ENCODE measurements around the gene BMX. TPM values are rescaled to one million over a fixed set of nuclear protein-coding genes. Genes with fewer than 3 reads are reported as not detected.

Gene BMX
- total and polyA plus RNA-seq, 2 donors (not counting 1 experiment from before 2014, with no cell fraction given) = not detected

- CTCF ChIA-PET = no interaction called here
- Histone ChIP-seq H3K9ac (ENCODE audit: low read length) (no peak overlapping the region), H3K79me2 (ENCODE audit: control insufficient read depth, insufficient read depth, low read length) (no peaks in the 10 kb centered on the region), H4K20me1 (ENCODE audit: control insufficient read depth, insufficient read depth, low read length, poor library complexity, severe bottlenecking) (no peaks in the 10 kb centered on the region), H3K27ac (ENCODE audit: low read length in 2 of 2) (no peak overlapping the region), H3K36me3 (replicated peaks in 1 of 2; ENCODE audit: control extremely low read depth in 1 of 2, control insufficient read depth in 1 of 2, extremely low read depth in 1 of 2, insufficient read depth in 2 of 2, low read length in 1 of 2) (no peaks in the 10 kb centered on the region), H3K27me3 (replicated peaks in 1 of 4; ENCODE audit: control extremely low read depth in 1 of 4, control insufficient read depth in 3 of 4, insufficient read depth in 4 of 4, low read length in 3 of 4) (no peaks in the 10 kb centered on the region), H3K4me1 (ENCODE audit: control insufficient read depth in 2 of 2, insufficient read depth in 2 of 2, low read length in 2 of 2) (no peaks in the 10 kb centered on the region), H3K4me3 (ENCODE audit: control extremely low read depth in 1 of 5, extremely low read depth in 1 of 5, insufficient read depth in 1 of 5, low read depth in 2 of 5, low read length in 4 of 5) (no peak overlapping the region), H2AFZ (ENCODE audit: insufficient read depth, low read depth, low read length, poor library complexity, severe bottlenecking) (no peak overlapping the region), H3K9me3 (ENCODE audit: control extremely low read depth in 1 of 3, control insufficient read depth in 2 of 3, insufficient read depth in 1 of 3, low read length in 2 of 3) (no peaks in the 10 kb centered on the region), H3K4me2 (replicated peaks; ENCODE audit: low read depth, low read length, poor library complexity, severe bottlenecking) (no peak overlapping the region)
- peaks cover 5% of the 10 kb centered on the region for H3K27me3 Mint-ChIP-seq
- H3K9me3 Mint-ChIP-seq (ENCODE audit: insufficient read depth) = no peaks in the 10 kb centered on the region
- H3K4me3 Mint-ChIP-seq = no peak overlapping the region
- ATAC-seq (ENCODE audit: low read depth) = no peak
- TF ChIP-seq EZH2 (IDR thresholded peaks at IDR 0.05; ENCODE audit: borderline replicate concordance, insufficient read depth, low read depth, low read length, poor library complexity, severe bottlenecking) = no peak
- no peak for DNase-seq
- intact Hi-C loops (cut with micrococcal nuclease) = no loop called here
- peaks cover 9% of the 10 kb centered on the region for H3K4me1 Mint-ChIP-seq
- POLR2A ChIA-PET = no interaction called here
- no peak overlapping the region for H3K27ac Mint-ChIP-seq
These were observed 35.9 kb upstream of the BMX start for GRCh38 chrX:15464704-15465103.

- CTCF ChIA-PET = interaction anchor here (0.7 to 5.4 kb wide), 2 partner anchors 116 to 162 kb away, joined by 4 to 36 read pairs; no protein-coding TSS in a partner anchor
- intact Hi-C loops (cut with micrococcal nuclease) = no loop called here
- no peak overlapping the region for H3K4me3 ChIP-seq (ENCODE audit: control extremely low read depth in 1 of 5, extremely low read depth in 1 of 5, insufficient read depth in 1 of 5, low read depth in 2 of 5, low read length in 4 of 5)
These were observed 35.3 kb upstream of the BMX start for GRCh38 chrX:15465347-15465746.

More at GRCh38 chrX:15465347-15465746, 35.3 kb upstream of the BMX start:
- Histone ChIP-seq H3K27me3 (replicated peaks in 1 of 4; ENCODE audit: control extremely low read depth in 1 of 4, control insufficient read depth in 3 of 4, insufficient read depth in 4 of 4, low read length in 3 of 4) (no peaks in the 10 kb centered on the region), H3K36me3 (replicated peaks in 1 of 2; ENCODE audit: control extremely low read depth in 1 of 2, control insufficient read depth in 1 of 2, extremely low read depth in 1 of 2, insufficient read depth in 2 of 2, low read length in 1 of 2) (no peaks in the 10 kb centered on the region), H3K79me2 (ENCODE audit: control insufficient read depth, insufficient read depth, low read length) (no peaks in the 10 kb centered on the region), H3K9ac (ENCODE audit: low read length) (no peak overlapping the region), H3K27ac (ENCODE audit: low read length in 2 of 2) (no peak overlapping the region), H2AFZ (ENCODE audit: insufficient read depth, low read depth, low read length, poor library complexity, severe bottlenecking) (no peak overlapping the region), H4K20me1 (ENCODE audit: control insufficient read depth, insufficient read depth, low read length, poor library complexity, severe bottlenecking) (no peaks in the 10 kb centered on the region), H3K9me3 (ENCODE audit: control extremely low read depth in 1 of 3, control insufficient read depth in 2 of 3, insufficient read depth in 1 of 3, low read length in 2 of 3) (no peaks in the 10 kb centered on the region), H3K4me2 (replicated peaks; ENCODE audit: low read depth, low read length, poor library complexity, severe bottlenecking) (no peak overlapping the region), H3K4me1 (ENCODE audit: control insufficient read depth in 2 of 2, insufficient read depth in 2 of 2, low read length in 2 of 2) (no peaks in the 10 kb centered on the region)
- WGBS (ENCODE audit: insufficient coverage) = no CpG with 5 or more reads among the region's 4 CpGs
- Mint-ChIP-seq H3K27me3 (peaks cover 2% of the 10 kb centered on the region), H3K9me3 (ENCODE audit: insufficient read depth) (no peaks in the 10 kb centered on the region), H3K4me3 (peak overlapping the region; percentile 6), H3K27ac (peak overlapping the region; percentile 43), H3K4me1 (peaks cover 9% of the 10 kb centered on the region)
- POLR2A ChIA-PET = no interaction called here
- no peak for TF ChIP-seq CTCF (IDR thresholded peaks at IDR 0.05)
- TF ChIP-seq EZH2 (IDR thresholded peaks at IDR 0.05; ENCODE audit: borderline replicate concordance, insufficient read depth, low read depth, low read length, poor library complexity, severe bottlenecking) = no peak
- peak; percentile 49 for ATAC-seq (ENCODE audit: low read depth)
- DNase-seq = peak; percentile 21

All from B cell (primary cell).